HepG2 (cell line): Measurements from ENCODE around the gene ACE. TPM values are rescaled to one million over a fixed set of nuclear protein-coding genes. Genes with fewer than 3 reads are reported as not detected.

Experiments used
- ATAC-seq: fragments of 200-7000 bp; cut with Tn5 transposase; 3 replicates; pipeline ENCODE4 v1.9.1; 2020; ENCODE audit warnings: mild to moderate bottlenecking, moderate library complexity
- BruUV-seq: library from RNA; stranded (reverse); fragments of 400-500 nt; replicated peaks from 2 replicates; lab custom pipeline; 2021; lab: Mats Ljungman, UMichigan
- CTCF ChIA-PET: fragments of 300-600 bp; formaldehyde crosslinking; extraction: SDS; loops from one replicate; lab custom pipeline; 2021; ENCODE audit warnings: low total read pairs, inconsistent platforms, low intra/inter-chr PET ratio; lab: Yijun Ruan, JAX
- POLR2A ChIA-PET: fragments of 350-600 bp; sonication (Branson Sonifier 250); formaldehyde crosslinking; loops from one replicate; lab custom pipeline; 2020; ENCODE audit warnings: antibody characterized with exemption, inconsistent platforms; lab: Yijun Ruan, JAX
- DNase-seq: peaks from one replicate; pipeline ENCODE4 v3.0.0-alpha.2; 2015; ENCODE audit warnings: low spot score
- FAIRE-seq: peaks from 3 replicates; lab custom pipeline; 2011; peaks lifted over from hg19 to GRCh38; lab: Jason Lieb, UNC
- H2AFZ ChIP-seq: one replicate; pipeline ENCODE4 v1.6.1; 2011; ENCODE audit warnings: low read length, inconsistent platforms
- H3K27ac ChIP-seq: fragments of 300-600 bp; 3 replicates; pipeline ENCODE4 v1.8.0; 2011; ENCODE audit warnings: mixed run types, mild to moderate bottlenecking, mixed read lengths, low read length, inconsistent platforms; ENCODE audit not compliant: insufficient read depth; ENCODE audit errors: extremely low read length
- H3K27me3 ChIP-seq, 2 experiments: fragments of 200-600 bp in 1 of 2; 2 replicates in 1 of 2; 3 replicates in 1 of 2; pipeline versions ENCODE4 v1.6.0 to v1.8.0; 2011; ENCODE audit warnings: low read length in 2 of 2, mild to moderate bottlenecking in 2 of 2, moderate library complexity in 2 of 2, inconsistent platforms in 1 of 2; ENCODE audit not compliant: insufficient read depth in 2 of 2, control insufficient read depth in 1 of 2
- H3K36me3 ChIP-seq, 2 experiments: fragments of 200-600 bp in 1 of 2; replicated peaks in 1 of 2; 2 replicates in 1 of 2; 3 replicates in 1 of 2; pipeline versions ENCODE4 v1.5.1 to v1.8.0; 2011; ENCODE audit warnings: low read length in 2 of 2, inconsistent platforms in 1 of 2; ENCODE audit not compliant: insufficient read depth in 2 of 2, control insufficient read depth in 1 of 2
- H3K4me1 ChIP-seq: 2 replicates; pipeline ENCODE4 v1.5.1; 2012; ENCODE audit warnings: low read length, inconsistent platforms; ENCODE audit not compliant: insufficient read depth
- H3K4me2 ChIP-seq: 2 replicates; pipeline ENCODE4 v1.6.0; 2011; ENCODE audit warnings: low read depth, low read length, inconsistent platforms
- H3K4me3 ChIP-seq, 3 experiments: fragments of 200-600 bp in 1 of 3; sonication (generic), shearing (Covaris generic) in 1 of 3; replicated peaks in 1 of 3; 2 replicates each; pipeline ENCODE4 v1.5.1; 2011 to 2016; ENCODE audit warnings: low read length in 3 of 3, inconsistent platforms in 2 of 3, low read depth in 2 of 3, mild to moderate bottlenecking in 2 of 3, control low read depth in 1 of 3, mixed read lengths in 1 of 3; ENCODE audit not compliant: insufficient read depth in 1 of 3
- H3K79me2 ChIP-seq: one replicate; pipeline ENCODE4 v1.6.1; 2011; ENCODE audit warnings: low read length, inconsistent platforms; ENCODE audit not compliant: insufficient read depth
- H3K9ac ChIP-seq: 2 replicates; pipeline ENCODE4 v1.6.0; 2011; ENCODE audit warnings: mild to moderate bottlenecking, low read depth, low read length, inconsistent platforms; ENCODE audit not compliant: insufficient read depth
- H3K9me3 ChIP-seq: 2 replicates; pipeline ENCODE4 v1.5.1; 2012; ENCODE audit warnings: mild to moderate bottlenecking, low read length
- H4K20me1 ChIP-seq: 2 replicates; pipeline ENCODE4 v1.6.0; 2011; ENCODE audit warnings: inconsistent platforms, mild to moderate bottlenecking, low read length, moderate library complexity; ENCODE audit not compliant: insufficient read depth
- ATRX ChIP-seq: sonication (generic); formaldehyde crosslinking; IDR thresholded peaks from 2 replicates; pipeline ENCODE4 v1.4.0; 2020; ENCODE audit warnings: missing genetic modification reagents, borderline replicate concordance
- EP300 ChIP-seq, 3 experiments: sonication (generic) in 1 of 3; formaldehyde crosslinking in 1 of 3; IDR thresholded peaks; 2 replicates each; pipeline versions ENCODE4 v1.5.1 to v1.6.1; 2011 to 2020; ENCODE audit warnings: low read depth in 2 of 3, low read length in 2 of 3, borderline replicate concordance in 1 of 3, improper control_type of control experiment in 1 of 3, mild to moderate bottlenecking in 1 of 3, missing genetic modification reagents in 1 of 3, moderate library complexity in 1 of 3
- IKZF5 ChIP-seq: IDR thresholded peaks from 2 replicates; pipeline ENCODE4 v1.6.1; 2018; ENCODE audit warnings: missing genetic modification reagents, mild to moderate bottlenecking, missing compliant biosample characterization
- KDM2A ChIP-seq: sonication (generic); formaldehyde crosslinking; IDR thresholded peaks from 2 replicates; pipeline ENCODE4 v1.4.0; 2020; ENCODE audit warnings: low read depth, missing genetic modification reagents, borderline replicate concordance
- KDM5A ChIP-seq: fragments of 200-600 bp; sonication (generic); IDR thresholded peaks from 2 replicates; pipeline ENCODE4 v1.7.0; 2018; ENCODE audit warnings: antibody characterized with exemption, mild to moderate bottlenecking, low read length, borderline replicate concordance
- SIX4 ChIP-seq: sonication (generic); formaldehyde crosslinking; IDR thresholded peaks from 2 replicates; pipeline ENCODE4 v1.4.0; 2020; ENCODE audit warnings: missing genetic modification reagents
- SOX6 ChIP-seq, 2 experiments: fragments of 450-650 bp in 1 of 2; sonication (generic) in 1 of 2; formaldehyde crosslinking in 1 of 2; IDR thresholded peaks; 2 replicates each; pipeline versions ENCODE4 v1.4.0 to v1.6.1; 2017 to 2020; ENCODE audit warnings: antibody characterized with exemption in 1 of 2, mild to moderate bottlenecking in 1 of 2, missing genetic modification reagents in 1 of 2
- STAT6 ChIP-seq: sonication (generic); formaldehyde crosslinking; IDR thresholded peaks from 2 replicates; pipeline ENCODE4 v1.4.0; 2020; ENCODE audit warnings: missing genetic modification reagents, mild to moderate bottlenecking, borderline replicate concordance
- TEAD3 ChIP-seq: optimal IDR thresholded peaks from 2 replicates; pipeline ENCODE3; 2016; ENCODE audit warnings: borderline replicate concordance
- U2AF2 ChIP-seq: fragments of 200-400 bp; formaldehyde crosslinking; IDR thresholded peaks from 2 replicates; pipeline ENCODE4 v1.6.1; 2017; ENCODE audit warnings: low read depth, mild to moderate bottlenecking, low read length
- ZFP41 ChIP-seq: sonication (generic); formaldehyde crosslinking; IDR thresholded peaks from 2 replicates; pipeline ENCODE4 v1.4.0; 2020; ENCODE audit warnings: mild to moderate bottlenecking, missing genetic modification reagents, borderline replicate concordance
- ZNF382 ChIP-seq: sonication (generic); formaldehyde crosslinking; IDR thresholded peaks from 2 replicates; pipeline ENCODE4 v1.5.0; 2020; ENCODE audit warnings: missing genetic modification reagents, mild to moderate bottlenecking, borderline replicate concordance
- ZNF619 ChIP-seq: sonication (generic); formaldehyde crosslinking; IDR thresholded peaks from 2 replicates; pipeline ENCODE4 v1.4.0; 2020; ENCODE audit warnings: mild to moderate bottlenecking, missing genetic modification reagents
- ZNF83 ChIP-seq: sonication (generic); formaldehyde crosslinking; IDR thresholded peaks from 2 replicates; pipeline ENCODE4 v1.4.0; 2020; ENCODE audit warnings: missing genetic modification reagents, mild to moderate bottlenecking, borderline replicate concordance
- ZSCAN12 ChIP-seq: sonication (generic); formaldehyde crosslinking; IDR thresholded peaks from 2 replicates; pipeline ENCODE4 v1.9.0; 2021; ENCODE audit warnings: mild to moderate bottlenecking, missing genetic modification reagents
- WGBS: methylation state at CpG from one replicate; pipeline ENCODE4 v1.1.6; 2017; ENCODE audit warnings: low lambda C conversion rate; 5-methylcytosine and 5-hydroxymethylcytosine counted together
- in situ Hi-C: cut with HindIII; loops from 2 replicates; pipeline ENCODE4 v1.10.0; 2017; ENCODE audit warnings: low pct_unique_long_range_greater_than_20kb; ENCODE audit not compliant: extremely low pct_ligation_motif_present
- intact Hi-C: fragments of 100-400 bp; cut with micrococcal nuclease; formaldehyde crosslinking; loops from one replicate; pipeline ENCODE4 v1.10.0; 2022; ENCODE audit not compliant: unreplicated experiment
- polyA plus RNA-seq, 8 experiments: library from polyadenylated mRNA; depleted of rRNA in 3 of 8; stranded (reverse) in 7 of 8; unstranded in 1 of 8; fragments of >200 nt; fragmentation: Illumina TruSeq in 4 of 8; extraction: Trizol in 4 of 8; gene quantifications; 2 replicates each; pipeline versions ENCODE4 v1.2.1 to v1.2.3, GENCODE V29; 2011 to 2016; ENCODE audit warnings: low read depth in 4 of 8, missing spikeins in 1 of 8, mixed read lengths in 1 of 8; ENCODE audit not compliant: insufficient read depth in 1 of 8
- total RNA-seq, 5 experiments: library from RNA; depleted of rRNA; stranded (reverse); fragments of >200 nt; fragmentation: Illumina TruSeq; extraction: Trizol; gene quantifications; 2 replicates each; pipeline ENCODE4 v1.2.3, GENCODE V29; 2016; ENCODE audit warnings: low read depth in 1 of 5

ACE gene
- total and polyA plus RNA-seq, 2 of the 13 experiments (the other 11 are each of a cell fraction or from before 2014, with no cell fraction given): 0.08 to 0.13 TPM

DNA sequence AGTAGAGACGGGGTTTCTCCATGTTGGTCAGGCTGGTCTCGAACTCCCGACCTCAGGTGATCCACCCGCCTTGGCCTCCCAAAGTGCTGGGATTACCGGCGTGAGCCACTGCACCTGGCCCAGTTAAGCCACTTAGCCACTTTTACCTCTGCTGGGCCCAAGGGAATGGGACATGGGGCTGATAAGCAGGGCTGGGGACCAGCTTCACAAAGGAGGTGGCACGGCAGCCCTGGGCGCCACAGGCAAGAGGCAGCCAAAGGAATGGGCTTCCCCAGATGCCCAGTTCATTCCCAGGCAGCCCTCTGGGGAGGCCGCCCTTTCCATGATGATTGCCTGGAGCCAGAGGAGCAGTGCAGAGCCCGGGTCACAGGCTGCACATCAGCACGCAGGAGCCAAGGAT lies 25.7 kb upstream of the ACE start:
- H3K4me2 ChIP-seq: no peak overlapping the region
- FAIRE-seq: no peak
- CTCF ChIA-PET: no interaction called here
- DNase-seq: no peak
- no peaks in the 10 kb centered on the region for H4K20me1 ChIP-seq
- H3K36me3 ChIP-seq: no peaks in the 10 kb centered on the region
- WGBS: 75% methylated on average over 11 of the region's 11 CpGs
- peaks cover 8 to 39% of the 10 kb centered on the region in 2 experiments; a peak in 4 of 5 replicates for H3K27me3 ChIP-seq
- no peak for ATAC-seq
- no peak overlapping the region for H3K4me3 ChIP-seq
- H3K9me3 ChIP-seq: no peaks in the 10 kb centered on the region
- no peak for TF ChIP-seq ATRX (CRISPR knock-in tag)
- no peak for TF ChIP-seq TEAD3 (CRISPR knock-in tag)
- TF ChIP-seq ZNF382 (CRISPR knock-in tag): no peak
- TF ChIP-seq SIX4: no peak
- TF ChIP-seq U2AF2: no peak
- no peak for TF ChIP-seq SOX6 (IDR thresholded peaks at IDR 0.05)
- TF ChIP-seq SOX6 (CRISPR knock-in tag; IDR thresholded peaks at IDR 0.05): no peak
- no peak for TF ChIP-seq KDM2A (CRISPR knock-in tag)
- no peak for TF ChIP-seq ZNF83 (CRISPR knock-in tag)
- no peak for TF ChIP-seq ZSCAN12
- TF ChIP-seq EP300 (IDR thresholded peaks at IDR 0.05; ENCODE audit: low read depth in 2 of 2, low read length in 2 of 2): no peak
- TF ChIP-seq EP300 (CRISPR knock-in tag; IDR thresholded peaks at IDR 0.05; ENCODE audit: borderline replicate concordance): no peak
- no peak for TF ChIP-seq IKZF5 (CRISPR knock-in tag)
- TF ChIP-seq STAT6 (CRISPR knock-in tag): no peak
- TF ChIP-seq KDM5A: no peak
- no peak for TF ChIP-seq ZFP41
- TF ChIP-seq ZNF619 (CRISPR knock-in tag): no peak
- TF ChIP-seq, all 625 proteins: peak for 0
- H2AFZ ChIP-seq: no peak overlapping the region
- intact Hi-C loops: no loop called here
- in situ Hi-C loops: no loop called here
- POLR2A ChIA-PET: no interaction called here
- H3K4me1 ChIP-seq: peaks cover 19% of the 10 kb centered on the region; the same call in 1 of the 2 replicates
- H3K27ac ChIP-seq: no peak overlapping the region
- no peak overlapping the region for H3K9ac ChIP-seq
- H3K79me2 ChIP-seq: no peaks in the 10 kb centered on the region
- no TSS peak for BruUV-seq
